ENCODE measurements around the gene DIRAS1. TPM values are rescaled to one million over a fixed set of nuclear protein-coding genes. Genes with fewer than 3 reads are reported as not detected.

Gene DIRAS1
- total RNA-seq, 1 experiment from 2014 or later = 25.0 TPM

DNA sequence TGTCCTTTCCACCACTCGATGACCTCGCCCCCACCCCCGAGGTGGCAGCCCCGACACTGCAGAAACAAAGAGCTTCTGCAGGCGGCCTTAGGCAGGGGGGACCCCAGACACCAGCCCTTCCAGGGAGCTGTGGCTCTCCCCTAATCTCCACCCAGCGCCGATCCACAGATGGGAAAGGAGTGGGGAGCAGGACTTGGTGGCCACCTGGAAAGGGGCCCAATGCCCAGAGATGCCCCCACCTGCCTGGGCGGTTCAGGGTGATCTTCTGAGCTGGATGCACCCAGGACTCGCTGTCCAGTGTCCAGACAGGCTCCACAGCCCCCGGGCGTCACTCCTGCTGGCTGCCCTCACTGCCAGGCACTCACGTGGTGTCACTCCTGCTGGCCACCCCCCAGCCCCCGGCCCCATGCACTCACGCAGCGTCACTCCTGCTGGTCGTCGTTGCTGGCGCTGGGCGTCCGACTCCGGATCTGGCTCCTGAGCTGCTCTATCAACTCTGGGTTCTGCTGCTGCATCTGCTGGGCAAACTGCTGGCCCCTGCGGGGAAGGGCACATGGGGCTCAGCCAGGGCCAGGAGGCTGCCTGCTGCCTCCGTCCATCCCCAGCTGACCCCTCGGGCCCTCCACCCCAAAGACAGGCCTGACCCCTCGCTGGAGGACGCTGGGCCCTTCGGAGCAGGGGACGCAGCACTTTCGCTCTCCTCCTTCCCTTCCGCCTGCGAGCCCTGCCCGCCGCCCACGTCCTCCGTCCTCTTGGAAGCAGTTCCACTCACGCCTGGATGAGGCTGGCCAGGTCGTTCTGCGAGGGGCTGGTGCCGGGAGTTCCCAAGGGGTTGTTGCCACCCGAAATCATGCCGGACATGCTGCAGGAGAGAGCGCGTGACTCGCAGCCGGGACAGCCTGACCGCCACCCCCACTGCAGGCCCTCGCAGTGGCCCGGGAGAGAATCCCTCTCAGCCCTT lies 36.0 kb upstream of the DIRAS1 start:
- ChIA-PET CTCF (no interaction called here), POLR2A (no interaction called here)
- no peak overlapping the region for H3K4me3 Mint-ChIP-seq
- no peak for DNase-seq (ENCODE audit: low spot score)
- ATAC-seq = no peak
- no peaks in the 10 kb centered on the region for H3K9me3 Mint-ChIP-seq
- no peaks in the 10 kb centered on the region for H3K4me1 Mint-ChIP-seq
- peaks cover 40% of the 10 kb centered on the region for H3K36me3 Mint-ChIP-seq
- H3K27ac Mint-ChIP-seq = no peak overlapping the region
- no peak for TF ChIP-seq NFE2L1 (CRISPR knock-in tag; IDR thresholded peaks at IDR 0.05)
- TF ChIP-seq, protein P1, sequence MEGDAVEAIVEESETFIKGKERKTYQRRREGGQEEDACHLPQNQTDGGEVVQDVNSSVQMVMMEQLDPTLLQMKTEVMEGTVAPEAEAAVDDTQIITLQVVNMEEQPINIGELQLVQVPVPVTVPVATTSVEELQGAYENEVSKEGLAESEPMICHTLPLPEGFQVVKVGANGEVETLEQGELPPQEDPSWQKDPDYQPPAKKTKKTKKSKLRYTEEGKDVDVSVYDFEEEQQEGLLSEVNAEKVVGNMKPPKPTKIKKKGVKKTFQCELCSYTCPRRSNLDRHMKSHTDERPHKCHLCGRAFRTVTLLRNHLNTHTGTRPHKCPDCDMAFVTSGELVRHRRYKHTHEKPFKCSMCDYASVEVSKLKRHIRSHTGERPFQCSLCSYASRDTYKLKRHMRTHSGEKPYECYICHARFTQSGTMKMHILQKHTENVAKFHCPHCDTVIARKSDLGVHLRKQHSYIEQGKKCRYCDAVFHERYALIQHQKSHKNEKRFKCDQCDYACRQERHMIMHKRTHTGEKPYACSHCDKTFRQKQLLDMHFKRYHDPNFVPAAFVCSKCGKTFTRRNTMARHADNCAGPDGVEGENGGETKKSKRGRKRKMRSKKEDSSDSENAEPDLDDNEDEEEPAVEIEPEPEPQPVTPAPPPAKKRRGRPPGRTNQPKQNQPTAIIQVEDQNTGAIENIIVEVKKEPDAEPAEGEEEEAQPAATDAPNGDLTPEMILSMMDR (IDR thresholded peaks at IDR 0.05) = no peak
- TF ChIP-seq GTF2I (CRISPR knock-in tag; conservative IDR thresholded peaks at IDR 0.05) = no peak
- no peak for TF ChIP-seq ZNF317 (CRISPR knock-in tag; IDR thresholded peaks at IDR 0.05; ENCODE audit: borderline replicate concordance, low read depth)
- TF ChIP-seq FOXK1 (CRISPR knock-in tag; IDR thresholded peaks at IDR 0.05) = no peak
- no peaks in the 10 kb centered on the region for H3K27me3 Mint-ChIP-seq (ENCODE audit: low read depth)

DNA sequence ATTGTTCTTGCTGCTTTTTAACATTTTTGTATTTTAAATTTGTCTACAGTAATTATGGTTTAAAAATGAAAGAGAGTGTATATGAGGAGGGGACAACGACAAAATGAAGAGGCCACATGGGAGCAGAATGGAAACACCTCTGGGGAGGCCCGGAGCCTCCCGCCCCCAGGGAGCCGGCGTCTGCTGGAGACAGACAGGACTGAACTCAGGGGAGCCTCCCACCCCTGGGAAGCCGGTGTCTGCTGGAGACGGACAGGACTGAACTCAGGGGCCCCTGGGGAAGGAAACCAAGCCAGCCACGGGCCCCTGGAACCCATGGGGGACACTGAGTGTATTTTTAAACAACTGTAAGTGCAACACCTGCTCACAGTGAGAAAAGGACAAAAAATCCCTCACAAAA lies 35.3 kb upstream of the DIRAS1 start:
- DNase-seq (ENCODE audit: low spot score) (no peak), ATAC-seq (no peak)
- Mint-ChIP-seq H3K27me3 (ENCODE audit: low read depth) (no peaks in the 10 kb centered on the region), H3K4me3 (no peak overlapping the region), H3K4me1 (no peaks in the 10 kb centered on the region), H3K27ac (no peak overlapping the region), H3K9me3 (no peaks in the 10 kb centered on the region), H3K36me3 (peaks cover 40% of the 10 kb centered on the region)
- TF ChIP-seq, protein P2, sequence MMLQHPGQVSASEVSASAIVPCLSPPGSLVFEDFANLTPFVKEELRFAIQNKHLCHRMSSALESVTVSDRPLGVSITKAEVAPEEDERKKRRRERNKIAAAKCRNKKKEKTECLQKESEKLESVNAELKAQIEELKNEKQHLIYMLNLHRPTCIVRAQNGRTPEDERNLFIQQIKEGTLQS (CRISPR knock-in tag; conservative IDR thresholded peaks at IDR 0.05) = no peak
- TF ChIP-seq, protein P3, sequence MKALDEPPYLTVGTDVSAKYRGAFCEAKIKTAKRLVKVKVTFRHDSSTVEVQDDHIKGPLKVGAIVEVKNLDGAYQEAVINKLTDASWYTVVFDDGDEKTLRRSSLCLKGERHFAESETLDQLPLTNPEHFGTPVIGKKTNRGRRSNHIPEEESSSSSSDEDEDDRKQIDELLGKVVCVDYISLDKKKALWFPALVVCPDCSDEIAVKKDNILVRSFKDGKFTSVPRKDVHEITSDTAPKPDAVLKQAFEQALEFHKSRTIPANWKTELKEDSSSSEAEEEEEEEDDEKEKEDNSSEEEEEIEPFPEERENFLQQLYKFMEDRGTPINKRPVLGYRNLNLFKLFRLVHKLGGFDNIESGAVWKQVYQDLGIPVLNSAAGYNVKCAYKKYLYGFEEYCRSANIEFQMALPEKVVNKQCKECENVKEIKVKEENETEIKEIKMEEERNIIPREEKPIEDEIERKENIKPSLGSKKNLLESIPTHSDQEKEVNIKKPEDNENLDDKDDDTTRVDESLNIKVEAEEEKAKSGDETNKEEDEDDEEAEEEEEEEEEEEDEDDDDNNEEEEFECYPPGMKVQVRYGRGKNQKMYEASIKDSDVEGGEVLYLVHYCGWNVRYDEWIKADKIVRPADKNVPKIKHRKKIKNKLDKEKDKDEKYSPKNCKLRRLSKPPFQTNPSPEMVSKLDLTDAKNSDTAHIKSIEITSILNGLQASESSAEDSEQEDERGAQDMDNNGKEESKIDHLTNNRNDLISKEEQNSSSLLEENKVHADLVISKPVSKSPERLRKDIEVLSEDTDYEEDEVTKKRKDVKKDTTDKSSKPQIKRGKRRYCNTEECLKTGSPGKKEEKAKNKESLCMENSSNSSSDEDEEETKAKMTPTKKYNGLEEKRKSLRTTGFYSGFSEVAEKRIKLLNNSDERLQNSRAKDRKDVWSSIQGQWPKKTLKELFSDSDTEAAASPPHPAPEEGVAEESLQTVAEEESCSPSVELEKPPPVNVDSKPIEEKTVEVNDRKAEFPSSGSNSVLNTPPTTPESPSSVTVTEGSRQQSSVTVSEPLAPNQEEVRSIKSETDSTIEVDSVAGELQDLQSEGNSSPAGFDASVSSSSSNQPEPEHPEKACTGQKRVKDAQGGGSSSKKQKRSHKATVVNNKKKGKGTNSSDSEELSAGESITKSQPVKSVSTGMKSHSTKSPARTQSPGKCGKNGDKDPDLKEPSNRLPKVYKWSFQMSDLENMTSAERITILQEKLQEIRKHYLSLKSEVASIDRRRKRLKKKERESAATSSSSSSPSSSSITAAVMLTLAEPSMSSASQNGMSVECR (CRISPR knock-in tag; IDR thresholded peaks at IDR 0.05; ENCODE audit: borderline replicate concordance) = no peak
- TF ChIP-seq, protein P4, sequence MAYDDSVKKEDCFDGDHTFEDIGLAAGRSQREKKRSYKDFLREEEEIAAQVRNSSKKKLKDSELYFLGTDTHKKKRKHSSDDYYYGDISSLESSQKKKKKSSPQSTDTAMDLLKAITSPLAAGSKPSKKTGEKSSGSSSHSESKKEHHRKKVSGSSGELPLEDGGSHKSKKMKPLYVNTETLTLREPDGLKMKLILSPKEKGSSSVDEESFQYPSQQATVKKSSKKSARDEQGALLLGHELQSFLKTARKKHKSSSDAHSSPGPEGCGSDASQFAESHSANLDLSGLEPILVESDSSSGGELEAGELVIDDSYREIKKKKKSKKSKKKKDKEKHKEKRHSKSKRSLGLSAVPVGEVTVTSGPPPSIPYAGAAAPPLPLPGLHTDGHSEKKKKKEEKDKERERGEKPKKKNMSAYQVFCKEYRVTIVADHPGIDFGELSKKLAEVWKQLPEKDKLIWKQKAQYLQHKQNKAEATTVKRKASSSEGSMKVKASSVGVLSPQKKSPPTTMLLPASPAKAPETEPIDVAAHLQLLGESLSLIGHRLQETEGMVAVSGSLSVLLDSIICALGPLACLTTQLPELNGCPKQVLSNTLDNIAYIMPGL (CRISPR knock-in tag; IDR thresholded peaks at IDR 0.05) = no peak
- TF ChIP-seq, protein P5, sequence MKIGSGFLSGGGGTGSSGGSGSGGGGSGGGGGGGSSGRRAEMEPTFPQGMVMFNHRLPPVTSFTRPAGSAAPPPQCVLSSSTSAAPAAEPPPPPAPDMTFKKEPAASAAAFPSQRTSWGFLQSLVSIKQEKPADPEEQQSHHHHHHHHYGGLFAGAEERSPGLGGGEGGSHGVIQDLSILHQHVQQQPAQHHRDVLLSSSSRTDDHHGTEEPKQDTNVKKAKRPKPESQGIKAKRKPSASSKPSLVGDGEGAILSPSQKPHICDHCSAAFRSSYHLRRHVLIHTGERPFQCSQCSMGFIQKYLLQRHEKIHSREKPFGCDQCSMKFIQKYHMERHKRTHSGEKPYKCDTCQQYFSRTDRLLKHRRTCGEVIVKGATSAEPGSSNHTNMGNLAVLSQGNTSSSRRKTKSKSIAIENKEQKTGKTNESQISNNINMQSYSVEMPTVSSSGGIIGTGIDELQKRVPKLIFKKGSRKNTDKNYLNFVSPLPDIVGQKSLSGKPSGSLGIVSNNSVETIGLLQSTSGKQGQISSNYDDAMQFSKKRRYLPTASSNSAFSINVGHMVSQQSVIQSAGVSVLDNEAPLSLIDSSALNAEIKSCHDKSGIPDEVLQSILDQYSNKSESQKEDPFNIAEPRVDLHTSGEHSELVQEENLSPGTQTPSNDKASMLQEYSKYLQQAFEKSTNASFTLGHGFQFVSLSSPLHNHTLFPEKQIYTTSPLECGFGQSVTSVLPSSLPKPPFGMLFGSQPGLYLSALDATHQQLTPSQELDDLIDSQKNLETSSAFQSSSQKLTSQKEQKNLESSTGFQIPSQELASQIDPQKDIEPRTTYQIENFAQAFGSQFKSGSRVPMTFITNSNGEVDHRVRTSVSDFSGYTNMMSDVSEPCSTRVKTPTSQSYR (CRISPR knock-in tag; IDR thresholded peaks at IDR 0.05) = no peak
- TF ChIP-seq EMX1 (CRISPR knock-in tag; IDR thresholded peaks at IDR 0.05) (no peak), ZNF263 (CRISPR knock-in tag; IDR thresholded peaks at IDR 0.05; ENCODE audit: low read depth) (no peak), ZNF232 (CRISPR knock-in tag; IDR thresholded peaks at IDR 0.05) (no peak), ZNF121 (CRISPR knock-in tag; IDR thresholded peaks at IDR 0.05) (no peak), PRRX2 (CRISPR knock-in tag; IDR thresholded peaks at IDR 0.05) (no peak)
- TF ChIP-seq, protein P6, sequence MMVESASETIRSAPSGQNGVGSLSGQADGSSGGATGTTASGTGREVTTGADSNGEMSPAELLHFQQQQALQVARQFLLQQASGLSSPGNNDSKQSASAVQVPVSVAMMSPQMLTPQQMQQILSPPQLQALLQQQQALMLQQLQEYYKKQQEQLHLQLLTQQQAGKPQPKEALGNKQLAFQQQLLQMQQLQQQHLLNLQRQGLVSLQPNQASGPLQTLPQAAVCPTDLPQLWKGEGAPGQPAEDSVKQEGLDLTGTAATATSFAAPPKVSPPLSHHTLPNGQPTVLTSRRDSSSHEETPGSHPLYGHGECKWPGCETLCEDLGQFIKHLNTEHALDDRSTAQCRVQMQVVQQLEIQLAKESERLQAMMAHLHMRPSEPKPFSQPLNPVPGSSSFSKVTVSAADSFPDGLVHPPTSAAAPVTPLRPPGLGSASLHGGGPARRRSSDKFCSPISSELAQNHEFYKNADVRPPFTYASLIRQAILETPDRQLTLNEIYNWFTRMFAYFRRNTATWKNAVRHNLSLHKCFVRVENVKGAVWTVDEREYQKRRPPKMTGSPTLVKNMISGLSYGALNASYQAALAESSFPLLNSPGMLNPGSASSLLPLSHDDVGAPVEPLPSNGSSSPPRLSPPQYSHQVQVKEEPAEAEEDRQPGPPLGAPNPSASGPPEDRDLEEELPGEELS (CRISPR knock-in tag; IDR thresholded peaks at IDR 0.05) = no peak
- ChIA-PET CTCF (no interaction called here), POLR2A (no interaction called here)

All from WTC11 (cell line).